Activated naive CD4-positive, alpha-beta T cell treated with anti-CD3 and anti-CD28 coated beads, Interleukin-2, amount 50 U/mL, for 16 hours (primary cell): ENCODE results near the gene WDR83.
"Not testable (repeated sequence)": the region's sequence is repeated elsewhere in the genome, so short reads cannot be mapped to it uniquely, and the experiment has no call there.

Experiments used
- DNase-seq: peaks from one replicate; pipeline ENCODE4 v3.0.0-alpha.2; 2020

The WDR83 gene, protein sequence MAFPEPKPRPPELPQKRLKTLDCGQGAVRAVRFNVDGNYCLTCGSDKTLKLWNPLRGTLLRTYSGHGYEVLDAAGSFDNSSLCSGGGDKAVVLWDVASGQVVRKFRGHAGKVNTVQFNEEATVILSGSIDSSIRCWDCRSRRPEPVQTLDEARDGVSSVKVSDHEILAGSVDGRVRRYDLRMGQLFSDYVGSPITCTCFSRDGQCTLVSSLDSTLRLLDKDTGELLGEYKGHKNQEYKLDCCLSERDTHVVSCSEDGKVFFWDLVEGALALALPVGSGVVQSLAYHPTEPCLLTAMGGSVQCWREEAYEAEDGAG

GRCh38 chr19:12666265-12667048, at the start of gene WDR83, which contains the start of gene MAN2B1:
TSS of gene WDR83 (plus strand) at chr19:12666807. CDS start at chr19:12669791, 2,984 bp downstream.
TSS of gene MAN2B1 (minus strand) at chr19:12666742. CDS start at chr19:12666701, 41 bp downstream.
- DNase-seq, result peak; percentile 84

DNA sequence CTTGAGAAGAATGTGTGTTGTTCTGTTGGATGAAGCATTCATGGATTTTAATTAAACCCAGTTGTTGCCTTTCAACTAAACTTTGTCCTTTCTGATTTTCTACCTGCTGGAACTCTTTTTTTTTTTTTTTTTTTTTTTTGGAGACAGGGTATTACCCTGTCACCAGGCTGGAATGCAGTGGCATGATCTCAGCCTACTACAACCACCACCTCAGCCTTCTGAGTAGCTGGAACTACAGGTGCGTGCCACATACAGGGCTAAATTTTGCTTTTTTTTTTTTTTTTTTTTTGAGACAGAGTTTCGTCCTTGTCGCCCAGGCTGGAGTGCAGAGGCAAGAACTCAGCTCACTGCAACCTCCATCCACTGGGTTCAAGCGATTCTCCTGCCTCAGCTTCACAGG, 49.0 kb upstream of the WDR83 start:
- no peak for DNase-seq

- DNase-seq, result not testable (repeated sequence)
Measured at GRCh38 chr19:12621253-12622024, 45.2 kb upstream of the WDR83 start.

GRCh38 chr19:12623361-12624031, 43.1 kb upstream of the WDR83 start:
- DNase-seq, result no peak

DNA sequence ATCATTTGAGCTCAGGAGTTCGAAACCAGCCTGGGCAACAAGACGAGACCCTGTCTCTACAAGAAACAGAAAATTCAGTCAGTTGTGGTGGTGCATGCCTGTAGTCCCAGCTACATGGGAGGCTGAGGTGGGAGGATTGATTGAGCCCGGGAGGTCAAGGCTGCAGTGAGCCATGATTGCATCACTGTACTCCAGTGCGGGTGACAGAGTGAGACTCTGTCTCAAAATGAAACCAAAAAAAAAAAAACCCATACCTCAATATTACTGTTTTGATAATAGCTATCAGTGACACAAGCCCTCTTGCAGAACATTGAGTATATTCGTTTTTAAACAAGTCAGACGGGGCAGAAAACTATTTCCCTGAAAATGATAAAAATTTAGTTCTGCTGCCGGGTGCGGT, 39.6 kb upstream of the WDR83 start:
- no peak for DNase-seq

GRCh38 chr19:12628040-12629022, 38.3 kb upstream of the WDR83 start:
- no peak for DNase-seq

- no peak for DNase-seq
Measured at GRCh38 chr19:12629215-12629614, 37.4 kb upstream of the WDR83 start.

GRCh38 chr19:12636631-12637030, 30.0 kb upstream of the WDR83 start:
- DNase-seq, result no peak

DNA sequence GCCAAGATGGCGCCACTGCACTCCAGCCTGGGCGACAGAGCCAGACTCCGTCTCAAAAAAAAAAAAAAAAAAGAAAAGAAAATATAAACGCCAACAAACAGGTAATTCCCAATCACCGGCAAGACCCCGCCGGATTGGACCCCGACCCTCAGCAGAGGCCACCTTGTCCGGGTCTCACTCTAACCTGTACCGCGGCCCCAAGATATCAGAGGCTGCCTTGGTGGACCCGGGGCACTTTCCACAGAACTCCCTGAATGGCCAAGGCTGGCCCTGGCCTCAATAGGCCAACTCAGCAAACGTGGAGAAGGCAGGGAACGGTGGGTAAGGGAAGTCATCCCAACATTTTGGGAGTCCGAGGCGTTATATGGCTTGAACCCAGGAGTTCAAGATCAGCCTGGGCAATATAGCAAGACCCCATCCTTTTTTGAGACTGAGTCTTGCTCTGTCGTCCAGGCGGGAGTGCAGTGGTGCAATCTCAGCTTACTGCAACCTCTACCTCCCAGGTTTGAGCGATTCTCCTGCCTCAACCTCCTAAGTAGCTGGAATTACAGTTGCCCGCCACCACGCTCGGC, 27.9 kb upstream of the WDR83 start:
- DNase-seq, result no peak

GRCh38 chr19:12639901-12640613, 26.6 kb upstream of the WDR83 start:
- DNase-seq, result peak; percentile 86

GRCh38 chr19:12641456-12641855, 25.2 kb upstream of the WDR83 start:
- no peak for DNase-seq

DNA sequence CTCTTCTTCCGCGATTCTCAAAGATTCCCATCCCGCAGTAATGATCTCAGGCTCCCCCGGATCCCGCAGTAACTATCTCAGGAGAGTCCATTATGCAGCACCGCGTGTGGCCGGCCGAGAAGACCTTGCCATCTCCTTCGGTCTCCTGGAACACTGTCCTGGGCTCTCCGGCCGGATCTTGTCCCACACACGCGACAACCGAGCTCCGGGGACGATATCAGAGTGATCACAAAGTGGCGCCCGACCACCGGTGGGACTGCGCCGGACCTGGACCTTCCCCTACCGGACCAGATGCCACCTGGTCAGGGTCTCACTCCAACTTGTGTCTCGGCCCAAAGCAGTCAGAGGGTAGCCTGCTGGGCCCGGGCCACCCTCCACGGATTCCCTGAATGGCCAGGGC, 24.1 kb upstream of the WDR83 start:
- no peak for DNase-seq

DNA sequence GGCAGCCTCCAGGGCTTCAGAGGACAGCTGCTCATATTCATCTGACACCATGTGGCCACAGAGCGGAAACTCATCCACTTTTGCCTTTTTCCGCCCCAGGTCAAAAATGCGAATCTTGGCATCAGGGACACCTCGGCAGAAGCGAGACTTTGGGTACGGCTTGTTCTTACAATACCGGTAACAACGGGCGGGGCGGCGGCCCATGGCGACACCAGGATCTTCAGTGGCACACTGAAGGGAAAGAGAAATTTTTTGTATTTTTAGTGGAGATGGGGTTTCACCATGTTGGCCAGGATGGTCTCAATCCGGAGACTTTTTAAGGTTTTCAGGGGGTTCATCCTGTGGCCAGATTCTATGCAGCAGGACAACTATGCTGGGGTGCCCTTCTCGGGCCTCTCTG, 22.9 kb upstream of the WDR83 start:
- DNase-seq, result not testable (repeated sequence)

DNA sequence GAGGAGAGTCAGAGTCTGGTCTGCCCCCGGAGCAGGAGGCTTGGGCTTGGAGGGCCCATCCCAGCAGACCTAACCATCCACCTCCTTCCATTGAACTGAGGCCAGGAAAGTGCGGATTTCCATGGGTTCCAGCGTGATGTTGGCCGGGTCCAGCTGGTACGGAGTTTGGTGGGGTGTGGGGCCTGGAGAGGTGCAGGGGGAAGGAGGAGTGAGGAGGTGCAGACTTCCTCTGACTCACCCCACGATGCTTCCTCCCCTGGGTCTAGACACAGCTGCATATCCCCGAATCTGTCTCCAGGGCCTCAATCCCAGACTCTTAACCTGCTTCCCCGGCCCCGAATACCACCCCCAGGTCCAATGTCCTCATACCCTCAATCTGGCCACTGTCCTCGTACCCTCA, 20.1 kb upstream of the WDR83 start:
- DNase-seq, result no peak

DNA sequence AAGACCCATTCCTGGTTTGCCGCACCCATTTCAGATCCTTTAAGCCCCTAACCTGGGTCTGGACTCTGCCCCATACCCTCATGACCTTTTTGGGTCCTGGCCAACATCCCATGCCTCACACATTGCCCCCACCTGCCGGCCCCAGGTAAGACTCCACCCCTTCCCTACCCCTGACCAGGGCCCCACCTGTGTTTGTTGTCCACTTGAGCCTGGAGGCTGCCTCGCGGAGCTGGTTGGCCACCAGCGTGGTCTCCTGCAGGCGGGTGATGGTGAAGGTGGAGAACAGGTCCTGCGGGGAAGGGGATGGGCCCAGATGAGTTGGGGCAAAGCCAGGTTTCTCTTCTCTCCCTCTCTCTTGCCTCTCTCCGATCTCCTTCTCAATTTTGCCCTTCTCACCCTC, 19.6 kb upstream of the WDR83 start:
- DNase-seq, result no peak

GRCh38 chr19:12647490-12648071, 19.0 kb upstream of the WDR83 start:
- DNase-seq, result peak; percentile 29

- no peak for DNase-seq
Measured at GRCh38 chr19:12648088-12648487, 18.5 kb upstream of the WDR83 start.

DNA sequence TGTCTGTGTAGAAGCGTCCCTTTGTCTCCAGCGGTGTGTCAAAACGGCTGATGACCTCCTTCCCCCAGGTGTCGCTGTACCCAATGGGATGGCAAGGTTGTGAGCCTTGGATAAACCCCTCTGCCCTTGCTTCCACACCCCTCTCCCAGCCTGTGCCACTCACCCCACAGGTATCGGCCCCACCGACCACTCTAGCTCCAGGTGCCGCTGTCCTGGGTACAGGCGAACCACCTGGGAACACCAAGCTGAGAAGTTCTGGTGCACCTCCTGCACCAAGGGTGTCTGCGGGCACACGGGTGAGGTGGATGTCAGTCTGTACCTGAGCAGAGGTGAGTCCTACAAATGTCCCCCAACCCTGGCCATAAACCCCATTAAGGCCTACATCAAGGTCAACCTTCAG, 16.7 kb upstream of the WDR83 start:
- DNase-seq, result no peak

GRCh38 chr19:12652219-12652618, 14.4 kb upstream of the WDR83 start:
- DNase-seq, result no peak

DNA sequence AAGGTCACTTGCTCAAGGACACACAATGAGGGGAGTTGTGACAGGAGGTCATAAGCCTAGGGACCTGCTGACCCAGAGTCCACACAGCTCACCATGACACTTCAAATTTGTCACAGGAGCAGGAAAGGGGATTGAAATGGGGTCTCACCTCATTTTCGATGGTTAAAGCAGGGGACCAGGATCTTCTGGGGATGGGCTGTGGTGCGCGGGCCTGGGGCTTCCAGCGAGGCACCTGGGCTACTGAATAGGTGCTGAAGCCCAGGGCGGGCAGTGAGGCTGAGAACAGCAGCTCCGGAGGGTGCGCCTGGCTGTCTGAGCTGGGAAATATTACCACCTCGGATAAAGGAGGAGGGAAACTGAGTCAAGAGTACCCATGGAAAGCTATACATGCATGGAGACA, 11.1 kb upstream of the WDR83 start:
- no peak for DNase-seq
